Breast epithelium (tissue), 3 donors: ENCODE results near the gene ARMC10.

Experiments used
- POLR2A ChIP-seq: fragments of 450-650 bp; IDR thresholded peaks from one replicate; pipeline ENCODE4 v1.6.1; 2016; ENCODE audit warnings: antibody characterized with exemption, mild to moderate bottlenecking, moderate library complexity
- TF ChIP-seq, protein P1 (sequence below), 3 donors: fragments of 450-650 bp; IDR thresholded peaks; one replicate each; pipeline ENCODE4 v1.5.1; 2016 to 2017; ENCODE audit warnings: antibody characterized with exemption in 3 of 3, mild to moderate bottlenecking in 3 of 3, moderate library complexity in 3 of 3

DNA sequence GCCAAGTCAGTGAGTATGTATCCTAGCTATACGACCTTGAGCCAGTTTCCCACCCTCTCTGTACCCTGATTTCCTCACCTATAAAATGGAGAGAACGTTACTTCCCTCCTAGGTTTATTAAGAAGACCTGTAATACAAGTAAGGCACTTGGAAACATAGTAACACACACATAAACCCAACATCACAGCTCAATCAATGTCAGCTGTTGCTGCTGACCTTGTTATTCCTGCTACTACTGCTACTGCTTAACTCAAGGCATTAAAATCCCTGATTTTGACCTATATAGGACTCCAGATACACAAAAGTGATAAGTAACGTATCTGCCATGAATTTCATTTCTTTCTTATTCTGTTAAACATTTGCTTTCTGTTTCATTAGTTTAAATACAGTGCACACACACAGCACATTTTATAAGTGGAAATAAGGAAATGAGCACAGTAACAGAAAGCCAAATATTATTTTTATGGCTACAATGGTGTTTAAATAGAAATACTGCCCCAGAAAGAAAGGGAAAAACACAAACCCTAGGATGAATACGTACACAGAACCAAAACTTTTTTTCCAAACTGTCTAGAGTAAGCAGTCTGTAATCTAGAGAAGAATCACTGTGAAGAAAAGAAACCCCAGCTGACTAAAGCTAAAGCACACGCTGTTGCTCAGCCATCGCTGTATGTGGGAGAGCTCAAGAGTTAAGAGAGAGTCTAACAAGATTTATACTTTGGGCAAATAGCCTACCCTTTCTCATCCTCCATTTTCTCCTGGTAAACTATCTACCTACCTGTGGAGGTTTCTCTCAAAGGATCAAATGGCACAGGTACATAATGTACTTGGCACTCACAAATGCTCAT lies 55.0 kb downstream of the ARMC10 start:
- TF ChIP-seq, protein P1, sequence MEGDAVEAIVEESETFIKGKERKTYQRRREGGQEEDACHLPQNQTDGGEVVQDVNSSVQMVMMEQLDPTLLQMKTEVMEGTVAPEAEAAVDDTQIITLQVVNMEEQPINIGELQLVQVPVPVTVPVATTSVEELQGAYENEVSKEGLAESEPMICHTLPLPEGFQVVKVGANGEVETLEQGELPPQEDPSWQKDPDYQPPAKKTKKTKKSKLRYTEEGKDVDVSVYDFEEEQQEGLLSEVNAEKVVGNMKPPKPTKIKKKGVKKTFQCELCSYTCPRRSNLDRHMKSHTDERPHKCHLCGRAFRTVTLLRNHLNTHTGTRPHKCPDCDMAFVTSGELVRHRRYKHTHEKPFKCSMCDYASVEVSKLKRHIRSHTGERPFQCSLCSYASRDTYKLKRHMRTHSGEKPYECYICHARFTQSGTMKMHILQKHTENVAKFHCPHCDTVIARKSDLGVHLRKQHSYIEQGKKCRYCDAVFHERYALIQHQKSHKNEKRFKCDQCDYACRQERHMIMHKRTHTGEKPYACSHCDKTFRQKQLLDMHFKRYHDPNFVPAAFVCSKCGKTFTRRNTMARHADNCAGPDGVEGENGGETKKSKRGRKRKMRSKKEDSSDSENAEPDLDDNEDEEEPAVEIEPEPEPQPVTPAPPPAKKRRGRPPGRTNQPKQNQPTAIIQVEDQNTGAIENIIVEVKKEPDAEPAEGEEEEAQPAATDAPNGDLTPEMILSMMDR (IDR thresholded peaks at IDR 0.05): no peak
- no peak for TF ChIP-seq POLR2A
